Stimulated activated CD4-positive, alpha-beta T cell treated with anti-CD3 and anti-CD28 coated beads, Interleukin-2, amount 100 ng/mL, for 4 hours (primary cell): Measurements from ENCODE around the gene TMPRSS5.
"Not testable (repeated sequence)": the region's sequence is repeated elsewhere in the genome, so short reads cannot be mapped to it uniquely, and the experiment has no call there.

ENCODE experiments used
- DNase-seq: peaks from one replicate; pipeline ENCODE4 v3.0.0-alpha.2; 2020; ENCODE audit warnings: low read depth

The TMPRSS5 gene

DNA sequence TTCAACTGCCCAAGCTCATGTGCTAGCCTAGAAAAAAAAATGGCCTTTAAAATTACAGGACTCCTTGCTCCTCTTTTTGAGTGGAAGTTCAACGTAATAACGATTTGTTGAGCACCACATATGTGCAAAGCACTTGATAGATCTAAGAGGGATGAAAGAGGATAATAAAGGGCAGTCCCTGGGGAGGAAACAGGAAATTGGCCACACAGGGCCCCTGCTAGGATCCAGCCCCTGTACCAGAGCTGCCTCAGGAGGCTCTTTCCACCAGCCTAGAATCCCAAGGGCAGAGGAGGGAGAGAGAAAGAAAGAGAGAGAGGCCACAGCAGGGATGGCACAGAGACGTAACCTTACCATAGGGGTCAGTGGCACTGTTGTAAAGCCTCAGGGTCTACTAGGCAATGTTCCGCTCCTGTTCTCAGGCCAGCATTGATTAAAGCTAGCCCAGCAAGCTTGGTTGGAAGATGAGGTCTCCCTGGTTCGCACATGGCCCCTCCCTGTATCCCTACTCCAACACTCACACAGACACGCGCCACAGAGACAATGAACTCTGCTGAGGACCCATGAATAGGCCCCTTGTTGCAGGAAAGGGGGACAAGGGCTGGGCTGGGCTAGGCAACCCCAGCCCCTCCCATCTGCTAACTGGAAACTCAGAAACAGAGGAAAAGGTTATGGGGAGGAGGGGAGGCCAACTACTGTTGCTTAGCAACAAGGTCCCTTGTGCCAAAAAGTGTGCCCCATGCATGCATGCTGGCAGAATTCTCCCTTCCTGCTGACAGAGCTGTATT is at the start of gene TMPRSS5:
TMPRSS5 (minus strand) TSS at position 438 of the 785 bp plus-strand sequence; CDS start at position 354, 84 bp downstream.
- DNase-seq: no peak

DNA sequence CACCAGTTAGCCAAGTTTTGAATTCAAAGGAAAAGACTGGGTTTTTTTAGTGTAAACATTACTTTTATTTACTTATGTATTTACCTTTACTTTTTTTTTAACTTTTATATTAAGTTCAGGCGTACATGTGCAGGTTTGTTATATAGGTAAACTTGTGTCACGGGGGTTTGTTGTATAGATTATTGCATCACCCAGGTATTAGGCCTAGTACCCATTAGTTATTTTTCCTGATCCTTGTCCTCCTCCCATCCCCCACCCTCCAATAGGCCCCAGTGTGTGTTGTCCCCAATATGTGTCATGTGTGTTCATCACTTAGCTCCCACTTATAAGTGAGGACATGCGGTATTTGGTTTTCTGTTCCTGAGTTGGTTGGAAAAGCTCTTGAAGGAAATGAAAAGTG is 46.8 kb upstream of the TMPRSS5 start:
- DNase-seq: no peak

DNA sequence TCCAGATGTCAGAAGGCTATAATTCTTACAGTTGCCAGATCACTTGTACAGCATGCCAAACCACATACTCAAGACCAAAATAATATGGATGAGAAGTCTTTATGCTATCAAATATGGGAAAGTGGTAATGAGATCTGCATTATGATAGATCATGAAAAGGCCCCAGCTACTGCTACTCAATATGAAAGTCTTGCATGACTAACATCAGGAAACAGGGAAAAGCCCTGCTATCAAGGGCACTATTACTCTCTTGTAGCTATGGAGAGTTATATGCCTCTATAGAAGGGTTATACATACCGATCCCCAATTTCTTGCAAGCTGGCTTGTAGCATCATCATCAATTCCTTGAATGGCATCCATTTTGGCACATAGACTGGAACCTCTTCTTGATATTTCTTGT is 30.2 kb upstream of the TMPRSS5 start:
- DNase-seq: no peak

DNA sequence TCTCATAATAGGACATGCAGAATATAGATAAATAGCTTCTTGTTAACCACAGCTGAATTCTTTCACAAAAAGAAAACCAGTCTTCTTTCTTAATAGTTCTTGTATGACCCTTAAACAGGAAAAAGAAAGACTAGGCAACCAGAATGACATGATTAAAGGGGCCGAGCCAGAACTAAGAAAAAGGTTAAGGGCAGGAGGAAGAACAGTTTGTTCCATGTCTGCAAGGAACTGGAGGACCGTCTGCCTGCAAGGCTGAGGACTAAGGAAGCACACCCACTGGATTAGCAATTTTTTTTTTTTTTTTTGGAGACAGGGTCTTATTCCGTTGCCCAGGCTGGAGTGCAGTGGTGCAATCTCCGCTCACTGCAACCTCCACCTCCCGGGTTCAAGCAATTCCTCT is 26.0 kb upstream of the TMPRSS5 start:
- no peak for DNase-seq

DNA sequence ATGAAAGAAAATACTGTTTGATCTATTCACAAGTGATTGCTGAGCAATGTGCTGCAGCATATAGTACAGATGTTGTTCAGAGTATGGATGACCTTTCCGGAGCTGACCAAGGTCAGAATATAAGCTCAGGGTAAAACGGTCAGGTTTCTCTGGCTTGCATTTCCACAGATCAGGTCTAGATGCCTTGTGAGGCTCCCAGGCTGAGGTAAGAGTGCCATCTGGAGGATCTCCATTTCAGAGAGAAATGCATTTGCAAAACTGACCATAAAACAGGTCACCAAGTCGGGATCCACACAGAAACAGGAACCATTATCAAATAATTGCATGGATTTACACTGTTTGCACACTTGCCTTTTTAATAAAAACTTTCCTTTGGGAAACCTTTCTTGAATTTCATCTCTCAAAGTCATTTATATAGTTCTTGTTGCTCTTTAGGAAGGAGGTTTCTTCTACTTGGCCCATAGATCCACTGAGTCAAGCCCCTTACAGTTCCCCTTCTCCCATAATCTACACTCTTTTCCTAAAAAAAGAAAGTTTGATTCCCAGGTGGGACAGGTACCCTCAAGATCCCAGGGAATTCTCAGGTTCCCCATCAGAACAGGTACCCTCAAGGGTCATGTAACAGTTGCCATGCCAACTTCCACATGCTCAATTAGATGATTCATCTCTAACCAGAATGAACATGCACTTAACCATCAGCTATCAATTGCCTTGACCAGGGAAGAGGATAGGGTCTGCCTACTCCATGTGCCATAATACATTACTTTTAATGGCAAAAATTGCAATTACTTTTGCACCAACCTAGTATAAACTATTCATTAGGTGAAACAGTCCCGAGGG is 25.0 kb upstream of the TMPRSS5 start:
- no peak for DNase-seq

DNA sequence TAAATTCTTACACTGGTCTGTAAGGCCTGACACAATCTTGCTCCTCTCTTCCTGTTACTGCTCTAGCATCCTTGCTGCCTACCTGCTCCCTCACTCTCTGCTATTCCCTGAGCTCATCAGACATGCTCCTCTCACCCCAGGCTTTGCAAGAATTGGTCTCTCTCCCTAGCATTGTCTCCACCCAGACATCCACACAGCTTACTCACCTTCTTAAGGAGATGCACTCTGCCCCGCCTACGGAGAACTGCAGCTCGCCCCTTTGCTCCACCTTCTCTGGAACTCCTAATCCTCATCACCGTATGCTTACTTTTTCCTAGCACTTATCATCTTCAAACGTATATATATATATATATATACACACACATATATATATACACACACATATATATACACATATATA is 23.3 kb upstream of the TMPRSS5 start:
- no peak for DNase-seq

DNA sequence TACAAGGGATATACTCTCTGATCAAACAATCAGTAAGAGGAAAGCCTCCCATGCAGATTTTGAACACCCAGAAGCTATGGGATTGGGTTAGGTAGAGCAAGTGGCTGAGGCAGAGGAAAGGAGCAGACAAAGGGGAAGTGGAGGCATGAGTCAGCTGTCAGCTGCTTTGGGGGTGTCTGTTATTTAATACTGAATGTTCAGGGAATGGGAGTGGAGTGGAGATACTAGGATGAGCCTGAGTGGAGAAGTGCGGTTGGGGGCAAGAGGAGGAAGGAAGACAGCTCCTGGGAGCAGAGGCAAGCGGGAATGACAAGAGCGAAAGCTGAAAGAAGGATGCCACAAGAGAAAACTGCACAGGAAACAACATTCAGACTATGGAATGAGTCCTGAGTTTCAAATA is 22.7 kb upstream of the TMPRSS5 start:
- no peak for DNase-seq

DNA sequence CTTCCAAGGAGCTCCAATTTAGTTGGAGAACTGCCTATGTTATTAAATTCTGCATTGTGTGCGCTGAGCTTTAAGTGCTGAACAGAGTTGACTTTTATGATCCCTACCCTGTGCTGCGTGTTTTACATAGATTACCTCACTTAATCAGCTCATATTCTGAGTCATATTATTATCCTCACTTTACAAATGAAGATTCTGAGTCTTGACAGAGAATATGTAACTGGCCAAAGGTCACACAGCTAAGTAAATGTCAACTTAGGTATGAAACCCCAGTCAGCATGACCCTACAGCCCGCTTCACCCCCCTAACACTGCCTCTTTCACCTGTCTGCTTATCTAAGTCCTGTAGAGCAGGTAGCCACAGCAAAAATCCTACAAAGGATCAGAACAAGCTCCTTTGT is 19.8 kb upstream of the TMPRSS5 start:
- no peak for DNase-seq

DNA sequence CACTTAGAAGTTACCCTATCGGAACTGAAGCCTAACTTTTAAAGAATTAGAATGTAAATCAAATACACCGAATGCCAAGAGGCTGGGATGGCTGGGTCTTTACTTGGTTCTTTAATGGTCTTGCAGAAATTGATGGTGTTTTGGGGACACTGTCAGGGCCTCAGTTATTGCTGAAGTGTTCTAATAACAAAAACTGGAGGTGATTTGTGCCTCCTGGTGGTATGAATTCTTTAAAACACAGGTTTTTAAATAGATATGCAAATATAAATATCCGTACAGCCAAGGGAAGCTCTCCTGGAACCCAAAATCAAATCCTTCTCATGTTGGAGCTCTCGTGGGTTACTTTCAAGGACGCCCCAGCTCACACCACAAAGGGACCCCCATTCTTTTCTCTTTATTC is 19.3 kb upstream of the TMPRSS5 start:
- DNase-seq: no peak

DNA sequence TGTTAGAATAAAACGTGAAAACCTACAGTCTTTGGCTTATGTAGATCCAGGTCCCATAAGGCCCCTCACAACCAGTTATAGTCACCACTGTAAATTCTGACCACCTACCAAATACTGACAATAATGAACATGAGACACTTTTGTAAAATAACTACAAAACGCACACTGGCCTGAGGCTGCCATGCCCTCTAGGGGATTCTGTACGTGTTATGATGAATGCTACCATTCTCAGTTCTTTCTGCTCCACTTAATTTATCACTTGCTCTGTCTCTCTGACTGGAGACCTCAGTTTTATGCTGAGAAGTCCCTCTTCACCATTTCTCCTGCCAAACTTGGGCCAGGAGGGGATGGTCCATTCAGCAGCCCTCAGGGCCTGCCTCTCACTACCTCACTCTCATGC is 18.7 kb upstream of the TMPRSS5 start:
- DNase-seq: no peak

DNA sequence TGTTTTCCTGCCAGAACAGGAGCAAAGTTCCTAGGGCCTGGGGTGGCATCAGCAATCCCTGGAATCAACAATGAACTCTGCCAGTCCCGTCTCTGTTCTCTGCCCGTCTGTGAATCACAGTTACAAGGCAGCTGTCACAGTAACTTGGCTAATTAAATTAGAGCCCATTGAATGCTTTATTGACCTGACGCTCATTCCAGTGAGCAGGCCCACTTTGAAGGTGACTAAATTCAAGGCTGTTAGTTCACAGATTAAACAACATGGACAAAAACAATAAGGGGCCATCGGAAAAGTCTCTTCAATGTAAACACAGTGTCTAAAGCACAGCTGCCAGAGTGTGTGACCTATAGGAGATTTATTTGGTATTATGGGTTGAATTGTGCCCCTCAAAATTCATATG is 17.7 kb upstream of the TMPRSS5 start:
- DNase-seq: no peak

DNA sequence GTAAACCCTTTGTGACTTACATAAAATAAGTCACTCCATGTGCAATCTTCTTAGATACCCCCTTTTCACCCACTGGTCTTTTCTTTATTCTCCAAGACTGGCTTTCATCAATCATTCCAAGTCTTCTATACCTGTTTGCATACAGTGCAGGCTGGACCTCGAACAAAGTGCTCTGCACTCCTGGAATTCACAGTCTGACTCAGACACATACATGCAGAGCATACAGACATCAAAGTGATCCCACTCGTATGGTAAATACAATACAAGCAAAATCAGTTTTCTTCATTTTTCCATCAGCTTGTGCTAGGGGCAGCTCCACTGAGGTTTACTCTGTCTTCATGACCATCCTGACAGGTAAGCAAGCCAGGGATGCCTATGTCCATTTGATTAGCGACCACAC is 16.8 kb upstream of the TMPRSS5 start:
- DNase-seq: no peak

DNA sequence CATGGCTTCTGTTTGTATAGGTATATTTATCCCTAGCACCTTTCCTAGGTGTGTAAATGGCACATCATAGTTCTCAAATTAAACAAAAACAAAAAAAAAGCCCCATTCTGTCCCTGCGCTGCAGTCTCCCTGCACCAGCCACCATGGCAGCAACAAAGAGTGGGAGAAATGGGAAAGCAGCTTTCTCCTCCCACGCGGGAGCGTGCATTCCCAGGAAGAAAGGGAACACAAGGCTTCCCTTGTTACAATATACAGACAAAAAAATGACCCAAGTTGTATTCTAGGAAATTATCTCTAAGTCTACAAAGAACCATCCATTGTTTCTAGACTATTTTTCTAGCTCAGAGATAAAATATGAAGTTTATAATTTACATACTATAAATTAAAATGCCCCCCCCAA is 16.1 kb upstream of the TMPRSS5 start:
- no peak for DNase-seq

DNA sequence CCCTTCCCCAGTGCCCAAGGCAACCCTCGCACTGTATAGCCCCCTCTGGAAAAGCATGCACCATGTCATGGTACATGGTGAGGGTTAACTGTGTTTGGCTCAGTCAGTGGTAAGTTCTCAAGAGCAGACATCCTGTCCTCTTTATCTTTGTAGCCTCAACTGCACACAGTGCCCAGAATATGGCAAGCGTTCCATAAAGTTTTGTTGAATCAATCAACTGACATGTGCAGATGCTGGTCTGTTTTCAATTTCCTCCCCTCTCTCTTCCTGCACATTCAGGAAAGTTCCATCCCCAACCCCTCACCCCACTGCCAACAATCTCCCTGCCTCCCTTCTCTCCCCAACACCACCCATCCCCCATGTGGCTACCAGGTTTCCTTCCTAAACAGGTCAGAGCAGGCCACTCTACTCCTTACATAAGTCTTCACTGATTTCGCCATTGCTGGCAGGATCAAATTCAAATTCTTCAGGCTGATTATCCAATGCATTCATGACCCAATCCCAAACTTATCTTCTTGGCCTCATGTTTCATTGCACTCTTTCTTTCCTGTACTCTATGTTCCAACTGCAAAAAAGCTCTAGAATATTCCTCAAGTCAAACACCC is 15.5 kb upstream of the TMPRSS5 start:
- DNase-seq: no peak

DNA sequence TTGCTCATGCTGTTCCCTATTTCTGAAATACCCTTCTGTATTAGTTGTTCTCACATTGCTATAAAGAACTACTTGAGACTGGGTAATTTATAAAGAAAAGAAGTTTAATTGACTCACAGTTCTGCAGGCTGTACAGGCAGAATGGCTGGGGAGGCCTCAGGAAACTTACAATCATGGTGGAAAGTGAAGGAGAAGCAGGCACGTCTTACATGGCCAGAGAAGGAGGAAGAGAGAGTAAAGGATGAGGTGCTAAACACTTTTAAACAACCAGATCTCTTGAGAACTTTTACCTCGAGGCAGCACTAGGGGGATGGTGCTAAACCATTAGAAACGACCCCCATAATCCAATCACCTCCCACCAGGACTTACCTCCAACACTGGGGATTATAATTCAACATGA is 14.4 kb upstream of the TMPRSS5 start:
- not testable (repeated sequence) for DNase-seq

DNA sequence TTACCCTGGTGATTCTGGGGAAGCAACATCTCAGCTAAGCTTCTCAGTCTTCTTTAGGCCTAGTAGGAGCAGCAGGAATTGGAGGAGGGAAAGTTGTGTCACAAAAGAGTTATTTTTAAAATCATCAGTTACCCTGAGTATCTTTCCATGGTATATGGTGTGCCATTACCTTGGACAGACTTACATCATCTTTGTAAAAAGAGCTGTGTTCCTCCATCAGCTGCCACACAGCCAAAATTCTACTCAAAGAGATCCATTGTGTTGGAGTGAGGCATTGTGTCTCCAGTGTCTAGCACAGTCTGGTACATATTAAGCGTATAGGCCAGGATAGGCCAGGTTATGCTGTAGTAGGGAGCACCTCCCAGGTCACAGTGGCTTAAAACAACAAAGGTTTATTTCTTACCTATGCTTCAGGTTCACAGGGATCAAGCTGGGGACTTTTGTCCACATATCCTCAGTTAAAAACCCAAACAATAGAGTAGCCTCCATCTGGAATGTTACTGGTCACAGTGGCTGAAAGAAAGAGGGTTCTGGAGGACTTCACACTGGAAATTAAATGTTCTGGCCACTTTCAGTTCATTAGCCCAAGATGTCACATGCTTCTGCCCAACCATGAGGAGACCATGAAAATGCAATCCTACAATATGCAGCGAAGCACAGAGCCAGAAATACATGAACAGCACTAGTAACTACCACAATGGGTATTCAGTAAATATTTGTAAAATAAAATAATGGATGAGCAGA is 9.9 kb upstream of the TMPRSS5 start:
- no peak for DNase-seq

DNA sequence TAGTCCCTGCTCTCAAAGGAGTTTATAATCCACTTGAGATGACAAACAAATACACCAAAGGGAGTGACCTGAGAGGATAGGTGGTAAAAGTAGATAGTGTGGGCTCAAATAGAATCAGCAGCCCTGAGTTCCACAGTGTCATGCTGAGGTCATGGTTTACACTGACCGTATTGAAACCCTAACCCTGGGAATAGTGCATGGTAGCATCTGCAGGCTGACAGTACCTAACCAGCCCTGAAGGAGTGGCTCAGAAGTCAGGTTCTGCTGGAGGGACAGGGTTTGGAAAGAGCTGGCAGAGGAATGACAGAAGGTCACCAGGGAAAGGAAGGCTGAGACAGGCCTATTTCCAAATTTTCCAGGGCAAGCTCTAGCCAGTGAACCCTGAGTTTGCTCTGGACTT is 9.2 kb upstream of the TMPRSS5 start:
- no peak for DNase-seq

DNA sequence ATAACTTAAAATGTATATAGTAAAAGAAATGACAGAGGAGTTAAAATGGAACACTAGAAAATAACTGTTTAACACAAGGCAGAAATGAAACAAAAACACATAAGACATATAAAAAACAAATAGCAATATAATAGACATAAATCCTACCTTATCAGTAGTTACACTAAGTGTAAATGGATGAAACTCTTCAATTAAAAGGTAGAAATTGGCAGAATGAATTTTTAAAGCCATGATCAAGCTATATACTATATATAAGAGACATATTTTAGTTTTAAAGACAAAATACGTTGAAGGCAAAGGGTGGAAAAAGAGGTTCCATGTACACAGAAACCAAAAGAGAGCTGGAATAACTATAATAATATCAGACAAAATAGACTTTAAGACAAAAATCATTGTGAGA is 4.9 kb upstream of the TMPRSS5 start:
- no peak for DNase-seq

DNA sequence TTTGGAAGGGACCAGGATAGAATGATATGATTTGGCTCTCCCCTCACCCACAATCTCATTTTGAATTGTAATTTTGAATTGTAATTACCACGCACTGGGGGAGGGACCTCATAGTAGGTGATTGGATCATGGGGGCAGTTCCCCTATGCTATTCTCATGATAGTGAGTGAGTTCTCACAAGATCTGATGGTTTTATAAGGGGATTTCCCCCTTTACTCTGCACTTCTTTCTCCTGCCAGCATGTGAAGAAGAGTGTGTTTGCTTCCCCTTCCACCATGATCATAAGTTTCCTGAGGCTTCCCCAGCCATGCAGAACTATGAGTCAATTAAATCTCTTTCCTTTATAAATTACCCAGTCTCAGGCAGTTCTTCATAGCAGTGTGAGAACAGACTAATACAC is 2.6 kb downstream of the TMPRSS5 start:
- not testable (repeated sequence) for DNase-seq

DNA sequence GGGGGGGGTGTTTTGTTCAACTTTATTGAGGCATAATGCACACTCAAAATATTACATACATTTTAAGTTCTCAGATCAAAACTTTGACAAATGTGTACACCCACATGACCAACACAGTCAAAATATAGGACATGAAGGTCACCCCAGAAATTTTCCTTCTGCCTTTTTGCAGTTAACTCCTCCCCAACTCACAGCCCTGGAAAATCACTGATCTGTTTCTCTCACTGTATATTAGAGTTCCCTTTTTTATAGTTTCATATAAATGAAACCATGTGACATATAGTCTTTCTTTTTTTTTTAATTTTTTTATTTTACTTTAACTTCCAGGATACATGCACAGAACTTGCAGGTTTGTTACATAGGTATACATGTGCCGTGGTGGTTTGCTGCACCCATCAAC is 4.6 kb downstream of the TMPRSS5 start:
- DNase-seq: no peak

DNA sequence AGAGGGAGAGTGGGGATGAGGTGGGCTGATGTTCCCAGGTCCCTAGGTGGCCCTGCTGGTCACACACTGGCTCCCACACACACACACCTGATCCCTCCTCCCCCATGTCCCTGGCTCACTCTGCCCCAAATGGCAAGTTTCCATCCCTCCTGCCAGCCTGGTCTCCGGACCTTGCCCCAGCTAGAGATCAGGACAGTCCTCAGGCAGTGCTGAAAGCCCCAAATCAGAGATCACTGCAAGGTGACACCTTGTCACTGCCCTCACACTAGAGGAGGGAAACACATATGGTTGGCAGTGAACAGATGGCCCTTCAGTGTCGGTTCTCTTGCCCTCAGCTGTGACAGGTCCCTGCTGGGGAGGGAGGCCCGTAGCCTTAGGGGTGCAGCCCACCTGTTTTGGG is 7.6 kb downstream of the TMPRSS5 start:
- DNase-seq: no peak

DNA sequence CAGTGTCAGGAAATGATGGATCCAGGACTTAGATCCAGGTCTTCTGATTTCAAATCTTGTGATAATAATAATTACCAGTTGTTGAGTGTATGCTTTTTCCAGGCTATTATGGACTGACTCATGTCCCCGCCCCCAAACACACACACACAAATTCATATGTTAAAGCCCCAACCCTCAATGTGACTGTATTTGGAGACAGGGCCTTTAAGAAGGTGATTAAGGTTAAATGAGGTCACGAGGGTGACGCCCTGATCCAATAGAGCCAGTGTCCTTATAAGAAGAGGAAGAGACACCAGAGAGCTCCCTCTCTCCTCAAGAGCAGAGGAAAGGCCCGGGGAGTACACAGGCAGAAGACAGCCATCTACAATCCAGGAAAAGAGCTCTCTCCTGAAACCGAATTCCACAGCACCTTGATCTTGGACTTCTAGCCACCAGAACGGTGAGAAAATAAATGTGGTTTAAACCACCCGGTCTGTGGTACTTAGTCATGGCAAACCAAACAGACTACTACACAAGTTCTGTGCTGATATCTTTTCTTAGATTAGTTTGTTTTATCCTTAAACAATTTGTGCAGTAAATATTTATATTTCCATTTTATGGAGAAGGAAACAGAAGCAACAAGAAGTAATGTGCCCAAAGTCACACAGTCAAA is 8.2 kb downstream of the TMPRSS5 start:
- no peak for DNase-seq
